Mucosa of rectum (tissue), 2 donors: ENCODE measurements around the gene CHN1.

Experiments
- H3K27ac ChIP-seq, 2 donors: one replicate each; pipeline ENCODE4 v1.7.0; 2013; ENCODE audit warnings: inconsistent platforms in 2 of 2, low read depth in 2 of 2, low read length in 2 of 2
- H3K27me3 ChIP-seq, 2 donors: one replicate each; pipeline ENCODE4 v1.7.0; 2013; ENCODE audit warnings: low read length in 2 of 2; ENCODE audit not compliant: control insufficient read depth in 2 of 2, insufficient read depth in 2 of 2
- H3K36me3 ChIP-seq, 2 donors: one replicate each; pipeline ENCODE4 v1.7.0; 2013; ENCODE audit warnings: low read length in 2 of 2; ENCODE audit not compliant: control insufficient read depth in 2 of 2, insufficient read depth in 2 of 2
- H3K4me1 ChIP-seq, 2 donors: one replicate each; pipeline ENCODE4 v1.7.0; 2013; ENCODE audit warnings: low read length in 2 of 2, mild to moderate bottlenecking in 1 of 2; ENCODE audit not compliant: control insufficient read depth in 2 of 2, insufficient read depth in 2 of 2
- H3K4me3 ChIP-seq, 2 donors: one replicate each; pipeline ENCODE4 v1.7.0; 2013; ENCODE audit warnings: low read length in 2 of 2
- H3K9ac ChIP-seq, 2 donors: one replicate each; pipeline ENCODE4 v1.7.0; 2013; ENCODE audit warnings: low read length in 2 of 2, low read depth in 1 of 2, mild to moderate bottlenecking in 1 of 2
- H3K9me3 ChIP-seq, 2 donors: one replicate each; pipeline ENCODE4 v1.7.0; 2013; ENCODE audit warnings: low read length in 2 of 2; ENCODE audit not compliant: control insufficient read depth in 2 of 2
- donor health status: healthy.
- donor health status: Normal muscosa, but diverticular disease.

Gene CHN1

DNA sequence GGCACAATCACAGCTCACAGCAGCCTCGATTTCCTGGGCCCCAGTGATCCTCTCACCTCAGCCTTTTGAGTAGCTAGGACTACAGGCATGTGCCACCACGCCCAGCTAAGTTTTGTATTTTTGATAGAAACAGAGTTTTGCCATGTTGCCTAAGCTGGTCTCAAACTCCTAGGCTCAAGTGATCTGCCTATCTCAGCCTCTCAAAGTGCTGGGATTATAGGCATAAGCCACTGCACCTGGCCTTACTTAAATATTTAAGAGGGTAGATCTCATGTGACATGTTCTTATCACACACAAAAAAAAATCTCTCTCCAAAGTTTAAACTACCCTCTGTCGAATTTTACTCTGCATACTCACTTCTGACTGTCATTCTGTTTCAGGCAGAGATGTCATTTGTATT lies 165.5 kb downstream of the CHN1 start:
- no peaks in the 10 kb centered on the region for H3K27me3 ChIP-seq
- no peak overlapping the region for H3K4me3 ChIP-seq
- H3K9me3 ChIP-seq: no peaks in the 10 kb centered on the region
- H3K9ac ChIP-seq: no peak overlapping the region
- H3K27ac ChIP-seq: no peak overlapping the region
- H3K4me1 ChIP-seq: no peaks in the 10 kb centered on the region
- H3K36me3 ChIP-seq: no peaks in the 10 kb centered on the region

DNA sequence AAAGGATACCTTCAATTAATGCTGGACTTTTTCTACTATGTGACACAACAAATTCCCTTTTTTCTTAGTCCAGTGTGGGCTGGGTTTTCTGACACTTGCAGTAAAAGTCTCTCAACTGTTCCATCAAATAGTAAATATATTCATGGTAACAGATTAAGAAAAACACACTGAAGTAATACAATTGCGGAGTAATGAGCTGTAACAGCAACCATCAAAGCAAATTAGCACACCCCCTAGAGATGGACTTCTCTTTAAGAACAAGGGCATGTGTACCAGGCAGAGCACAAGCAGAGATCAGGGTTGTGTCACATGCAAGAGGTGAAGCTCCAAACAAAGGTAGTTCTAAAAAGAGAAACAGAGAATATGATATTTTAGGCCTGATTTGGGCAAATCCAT lies 168.2 kb downstream of the CHN1 start:
- Histone ChIP-seq H3K27me3 (no peaks in the 10 kb centered on the region), H3K9me3 (no peaks in the 10 kb centered on the region), H3K9ac (no peak overlapping the region), H3K36me3 (no peaks in the 10 kb centered on the region), H3K27ac (no peak overlapping the region), H3K4me3 (no peak overlapping the region), H3K4me1 (no peaks in the 10 kb centered on the region)

DNA sequence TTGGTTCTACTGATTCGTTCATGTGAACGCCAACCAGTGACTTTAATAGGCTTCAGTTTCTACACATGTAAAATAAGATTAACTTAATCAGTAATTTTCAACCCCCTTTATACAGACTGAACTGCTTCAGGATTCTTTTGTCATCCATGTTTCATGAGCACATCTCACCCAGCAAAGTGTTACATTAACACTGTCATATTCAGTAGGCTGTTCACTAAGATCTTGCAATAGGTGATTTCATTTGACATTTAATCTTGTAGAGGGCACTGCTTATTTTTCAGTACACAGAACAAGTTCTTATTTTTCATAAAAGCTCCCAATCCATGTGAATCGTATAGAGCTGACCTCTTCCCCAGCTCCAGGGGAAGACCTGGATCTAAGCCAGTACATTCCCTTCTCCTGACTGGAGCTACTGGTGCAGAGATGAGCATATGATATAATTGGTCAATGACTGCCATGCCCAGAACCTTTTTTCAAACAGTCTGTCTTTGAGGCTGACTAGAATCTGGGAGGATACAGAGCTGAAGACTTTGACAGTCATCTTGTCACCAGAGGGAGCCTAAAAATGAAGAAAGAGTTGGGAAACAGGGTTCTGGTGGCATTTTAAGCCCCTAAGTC lies 168.7 kb downstream of the CHN1 start:
- Histone ChIP-seq H3K9me3 (no peaks in the 10 kb centered on the region), H3K27ac (no peak overlapping the region), H3K4me1 (no peaks in the 10 kb centered on the region), H3K36me3 (no peaks in the 10 kb centered on the region), H3K9ac (no peak overlapping the region), H3K4me3 (no peak overlapping the region), H3K27me3 (no peaks in the 10 kb centered on the region)

DNA sequence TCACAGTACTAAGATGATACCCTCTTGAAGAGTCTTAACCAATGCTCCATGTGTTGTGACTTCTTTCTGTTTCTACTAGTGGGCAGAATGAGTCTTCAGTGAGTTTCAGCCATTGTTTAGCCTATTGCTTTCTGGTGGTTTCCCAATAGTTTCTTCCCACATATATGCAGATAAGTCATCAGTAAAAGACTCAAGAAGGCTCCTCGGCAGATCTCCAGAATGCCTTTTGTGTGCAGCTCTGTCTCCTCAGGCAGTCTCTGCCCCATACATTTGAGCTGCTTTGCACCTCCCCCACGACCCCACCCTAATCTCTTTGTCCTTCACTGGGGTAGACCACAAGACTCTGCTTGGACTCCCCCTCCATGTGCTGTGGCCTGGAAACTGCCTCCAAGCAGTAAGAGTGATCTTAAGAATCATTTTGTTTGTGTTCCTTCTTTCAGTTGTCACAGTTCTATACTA lies 169.4 kb downstream of the CHN1 start:
- Histone ChIP-seq H3K27me3 (no peaks in the 10 kb centered on the region), H3K36me3 (no peaks in the 10 kb centered on the region), H3K4me3 (no peak overlapping the region), H3K4me1 (no peaks in the 10 kb centered on the region), H3K9ac (no peak overlapping the region), H3K9me3 (no peaks in the 10 kb centered on the region), H3K27ac (no peak overlapping the region)

DNA sequence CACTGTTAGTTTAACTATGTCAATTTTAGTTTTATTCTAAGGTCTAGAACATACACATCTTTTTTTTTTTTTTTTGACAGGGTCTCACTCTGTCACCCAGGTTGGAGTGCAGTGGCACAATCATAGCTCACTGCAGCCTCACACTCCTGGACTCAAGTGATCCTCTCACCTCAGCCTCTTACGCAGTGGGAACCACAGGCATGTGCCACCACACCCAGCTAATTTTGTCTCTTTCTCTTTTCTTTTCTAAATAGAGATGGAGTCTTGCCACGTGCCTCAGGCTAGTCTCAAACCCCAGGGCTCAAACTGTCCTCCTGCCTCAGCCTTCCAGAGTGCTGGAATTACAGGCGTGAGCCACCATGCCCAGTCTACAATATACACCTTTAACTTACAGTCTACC lies 171.4 kb downstream of the CHN1 start:
- H3K4me1 ChIP-seq: no peaks in the 10 kb centered on the region
- no peak overlapping the region for H3K4me3 ChIP-seq
- no peaks in the 10 kb centered on the region for H3K9me3 ChIP-seq
- H3K36me3 ChIP-seq: no peaks in the 10 kb centered on the region
- no peak overlapping the region for H3K27ac ChIP-seq
- no peak overlapping the region for H3K9ac ChIP-seq
- no peaks in the 10 kb centered on the region for H3K27me3 ChIP-seq

DNA sequence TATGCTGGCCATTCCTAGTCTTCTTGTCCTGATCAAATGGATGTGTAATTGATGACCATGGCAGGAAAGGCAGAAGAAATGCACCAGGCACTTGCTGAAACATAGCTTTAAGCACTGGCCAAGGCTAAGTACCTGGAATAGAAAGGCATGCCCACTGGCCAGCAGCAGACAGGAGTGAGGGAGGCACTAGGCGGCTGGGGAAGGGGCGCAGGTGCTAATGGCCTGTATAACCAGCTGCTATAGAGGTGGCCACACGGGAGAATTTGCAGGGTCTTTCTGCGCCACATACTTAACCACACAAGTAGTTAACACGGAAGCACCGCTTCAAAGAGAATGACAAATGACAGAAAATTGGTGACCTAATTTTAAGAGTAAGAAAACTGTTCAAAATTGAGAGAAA lies 174.6 kb downstream of the CHN1 start:
- H3K27ac ChIP-seq: no peak overlapping the region
- no peak overlapping the region for H3K4me3 ChIP-seq
- H3K9me3 ChIP-seq: no peaks in the 10 kb centered on the region

DNA sequence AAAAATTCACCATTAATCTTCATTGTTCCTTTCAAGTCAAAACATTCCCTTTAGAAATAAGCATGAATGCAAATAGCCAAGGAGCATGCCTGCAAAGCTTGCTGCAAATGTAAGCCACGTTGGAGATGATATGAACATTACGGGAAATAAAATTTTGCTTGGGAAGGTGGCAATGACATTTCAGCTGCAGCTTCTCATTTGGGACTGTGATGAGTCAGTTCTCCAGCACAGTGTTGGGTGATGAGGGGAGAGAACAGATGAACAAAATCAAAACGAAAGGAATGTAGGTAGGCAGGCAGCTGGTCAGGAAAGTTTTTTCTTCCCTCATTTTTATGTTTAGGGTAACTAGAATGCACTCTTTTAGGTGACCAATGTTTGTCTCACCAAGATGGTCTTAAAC lies 175.6 kb downstream of the CHN1 start:
- no peaks in the 10 kb centered on the region for H3K4me1 ChIP-seq
- no peak overlapping the region for H3K4me3 ChIP-seq
- H3K36me3 ChIP-seq: no peaks in the 10 kb centered on the region
- no peak overlapping the region for H3K27ac ChIP-seq
- no peak overlapping the region for H3K9ac ChIP-seq
- H3K27me3 ChIP-seq: no peaks in the 10 kb centered on the region
- no peaks in the 10 kb centered on the region for H3K9me3 ChIP-seq

More for the DNA sequence above, 174.6 kb downstream of the CHN1 start:
- Histone ChIP-seq H3K4me1 (no peaks in the 10 kb centered on the region), H3K27me3 (no peaks in the 10 kb centered on the region), H3K9ac (no peak overlapping the region), H3K36me3 (no peaks in the 10 kb centered on the region)

DNA sequence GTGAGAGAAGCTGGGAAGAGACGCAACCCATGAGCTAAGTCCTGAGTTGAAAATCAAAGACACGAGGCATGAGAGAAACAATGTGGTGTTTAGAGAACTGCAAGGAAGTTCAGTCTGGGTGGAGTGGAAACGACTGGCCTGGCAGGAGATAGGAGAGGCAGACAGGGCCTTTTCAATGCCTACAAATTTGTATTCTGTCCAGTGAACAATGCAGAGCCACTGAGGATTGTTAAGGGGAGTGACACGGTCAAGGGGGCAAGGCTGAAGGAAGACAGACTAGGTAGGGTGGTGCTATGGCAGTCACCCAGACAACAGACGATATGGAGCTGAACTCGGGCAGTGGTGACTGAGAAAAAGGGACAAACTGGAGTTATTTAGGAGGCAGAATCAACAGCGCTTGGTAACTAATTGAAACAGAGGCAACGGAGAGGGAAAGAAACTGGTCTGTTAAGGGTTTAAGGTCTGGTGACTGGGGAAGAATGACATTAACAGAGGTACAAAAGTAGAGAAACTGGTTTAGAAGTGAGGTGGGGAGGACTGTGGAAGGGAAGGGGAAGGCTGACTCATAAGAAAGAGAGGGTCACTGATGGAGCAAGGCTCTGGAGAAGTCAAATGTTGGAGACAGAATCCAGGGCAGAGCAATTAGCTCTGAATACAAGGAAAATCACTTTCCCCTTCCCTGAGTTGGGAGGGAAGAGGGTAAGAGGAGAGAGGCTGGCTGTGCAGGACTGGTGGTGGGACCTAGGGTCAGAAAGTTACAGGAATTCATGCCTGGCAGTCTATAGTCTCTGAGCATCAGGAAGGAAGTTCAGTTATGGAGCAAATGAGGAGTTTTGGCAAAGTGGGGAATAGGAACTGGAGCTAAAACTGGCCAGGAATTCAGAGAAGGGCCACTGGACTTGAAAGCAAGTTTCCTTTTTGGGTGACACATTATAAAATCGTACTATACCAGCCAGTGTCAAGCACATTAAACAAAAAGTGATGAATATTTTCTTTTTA lies 177.5 kb downstream of the CHN1 start:
- H3K4me3 ChIP-seq: no peak overlapping the region
- no peaks in the 10 kb centered on the region for H3K36me3 ChIP-seq
- no peaks in the 10 kb centered on the region for H3K4me1 ChIP-seq
- no peaks in the 10 kb centered on the region for H3K27me3 ChIP-seq
- no peak overlapping the region for H3K27ac ChIP-seq
- no peaks in the 10 kb centered on the region for H3K9me3 ChIP-seq
- no peak overlapping the region for H3K9ac ChIP-seq

DNA sequence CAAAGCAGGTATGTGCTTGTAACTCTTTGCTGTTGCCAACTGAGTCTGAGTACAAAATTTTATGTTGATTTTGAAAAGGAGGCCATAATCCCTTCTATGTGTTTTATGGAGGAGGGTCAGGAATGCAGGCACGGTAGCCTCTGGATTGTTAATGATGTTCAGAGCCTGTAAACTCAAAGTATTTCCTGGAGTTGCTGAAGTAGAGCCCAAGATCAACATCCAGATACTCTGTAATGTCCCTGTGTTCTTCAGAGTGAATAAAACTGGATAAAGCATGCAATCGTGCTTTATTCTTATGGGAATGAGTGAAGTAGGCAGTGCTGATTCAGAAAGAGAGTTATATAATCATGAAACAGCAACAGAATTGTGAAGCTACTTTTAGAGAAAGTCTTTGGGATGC lies 179.1 kb downstream of the CHN1 start:
- Histone ChIP-seq H3K27me3 (no peaks in the 10 kb centered on the region), H3K4me1 (no peaks in the 10 kb centered on the region), H3K9me3 (no peaks in the 10 kb centered on the region), H3K27ac (no peak overlapping the region), H3K4me3 (no peak overlapping the region), H3K9ac (no peak overlapping the region), H3K36me3 (no peaks in the 10 kb centered on the region)

DNA sequence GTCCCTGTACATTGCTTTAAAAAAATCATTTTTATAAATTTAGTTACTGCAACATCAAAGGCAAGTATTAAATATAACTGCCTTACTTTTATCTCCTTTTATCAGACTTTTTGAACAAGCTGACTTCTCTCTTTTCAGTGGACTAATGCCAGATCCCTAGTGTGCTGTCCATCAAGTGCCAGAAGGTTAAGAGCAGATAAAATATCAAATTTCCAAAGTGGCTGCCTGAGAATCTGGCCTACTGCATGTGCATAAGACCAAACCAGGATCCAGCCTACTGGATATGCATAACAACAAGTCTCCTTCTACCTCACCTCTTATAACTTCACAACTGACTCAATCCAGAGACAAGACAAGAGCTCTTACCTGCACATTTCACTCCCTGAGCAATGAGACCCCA lies 181.1 kb downstream of the CHN1 start:
- no peaks in the 10 kb centered on the region for H3K36me3 ChIP-seq
- H3K9ac ChIP-seq: no peak overlapping the region
- H3K9me3 ChIP-seq: no peaks in the 10 kb centered on the region
- H3K4me3 ChIP-seq: no peak overlapping the region
- H3K27ac ChIP-seq: no peak overlapping the region
- no peaks in the 10 kb centered on the region for H3K4me1 ChIP-seq
- no peaks in the 10 kb centered on the region for H3K27me3 ChIP-seq
